ENCODE data around the gene MXD1. TPM values are rescaled to one million over a fixed set of nuclear protein-coding genes. Genes with fewer than 3 reads are reported as not detected.

The MXD1 gene, protein sequence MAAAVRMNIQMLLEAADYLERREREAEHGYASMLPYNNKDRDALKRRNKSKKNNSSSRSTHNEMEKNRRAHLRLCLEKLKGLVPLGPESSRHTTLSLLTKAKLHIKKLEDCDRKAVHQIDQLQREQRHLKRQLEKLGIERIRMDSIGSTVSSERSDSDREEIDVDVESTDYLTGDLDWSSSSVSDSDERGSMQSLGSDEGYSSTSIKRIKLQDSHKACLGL
- total RNA-seq, result 4.8 and 6.0 TPM in 2 replicates

GRCh38 chr2:69914950-69915945 is at the start of gene MXD1:
Gene MXD1 (plus strand): TSS chr2:69915109. CDS start chr2:69915331, 222 bp downstream.

GRCh38 chr2:69893684-69894551 is 21.0 kb upstream of the MXD1 start, which contains the start of gene SNRNP27:
Gene SNRNP27 (plus strand): TSS chr2:69893956. CDS start chr2:69893985, 29 bp downstream.

DNA sequence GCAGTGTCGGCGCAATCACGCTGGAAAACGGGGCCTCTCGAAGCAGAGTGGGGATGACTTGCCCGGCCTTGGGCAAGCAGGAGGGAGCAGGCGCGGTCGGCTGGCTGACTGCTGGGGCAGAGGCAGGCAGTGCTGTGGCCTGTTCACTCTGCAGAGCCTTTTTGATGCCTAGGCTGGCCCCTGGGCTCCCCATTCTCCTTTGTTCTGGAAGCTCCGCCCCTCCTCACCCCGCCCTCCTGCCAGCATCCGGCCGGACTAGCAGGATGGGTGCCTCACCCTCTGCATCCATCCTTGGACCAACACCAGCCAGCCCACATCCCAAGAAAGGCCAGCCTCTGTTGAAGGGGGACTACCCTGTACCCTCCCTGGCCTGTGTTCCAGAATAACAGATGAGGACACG is 46.6 kb downstream of the MXD1 start, which contains the start of gene ASPRV1:
ASPRV1 (minus strand) TSS at position 136 of the 400 bp plus-strand sequence. CDS start 195 bp downstream, outside the sequence.

Other genes with a start within 250 kb of the MXD1 start
- 61.2 and 91.4 TPM in 2 replicates for gene ANXA4, start 173.0 kb upstream of the MXD1 start, total RNA-seq
- 5.5 and 9.6 TPM in 2 replicates for gene GMCL1, start 85.4 kb upstream of the MXD1 start, total RNA-seq
- gene SNRNP27, start 21.2 kb upstream of the MXD1 start, total RNA-seq, result 22.2 and 41.2 TPM in 2 replicates
- 0.70 and 0.77 TPM in 2 replicates for gene ASPRV1, start 46.5 kb downstream of the MXD1 start, total RNA-seq
- 78.4 and 78.8 TPM in 2 replicates for gene PCBP1, start 172.4 kb downstream of the MXD1 start, total RNA-seq

Measured in pericardium fibroblast (primary cell).